ENCODE measurements around the gene CBX8. TPM values are rescaled to one million over a fixed set of nuclear protein-coding genes. Genes with fewer than 3 reads are reported as not detected.
"Not testable (repeated sequence)": the region's sequence is repeated elsewhere in the genome, so short reads cannot be mapped to it uniquely, and the experiment has no call there.

The CBX8 gene
- total RNA-seq, 1 donor from 2014 or later: 16.3 TPM

- TF ChIP-seq CTCF (IDR thresholded peaks at IDR 0.05; ENCODE audit: unreplicated experiment): no peak
- DNase-seq (ENCODE audit: low spot score in 2 of 2, unreplicated experiment in 2 of 2): no peak
- Mint-ChIP-seq H3K4me3 (no peak overlapping the region), H3K4me1 (no peaks in the 10 kb centered on the region), H3K36me3 (no peaks in the 10 kb centered on the region), H3K9me3 (no peaks in the 10 kb centered on the region), H3K27ac (no peak overlapping the region), H3K27me3 (ENCODE audit: low read depth) (no peaks in the 10 kb centered on the region)
Observed at GRCh38 chr17:79760197-79760906, 36.5 kb downstream of the CBX8 start.

GRCh38 chr17:79758271-79758670 is 38.6 kb downstream of the CBX8 start:
- DNase-seq (ENCODE audit: low spot score in 2 of 2, unreplicated experiment in 2 of 2): no peak
- H3K27ac Mint-ChIP-seq: no peak overlapping the region
- TF ChIP-seq CTCF (IDR thresholded peaks at IDR 0.05; ENCODE audit: unreplicated experiment): no peak
- H3K9me3 Mint-ChIP-seq: no peaks in the 10 kb centered on the region
- no peak overlapping the region for H3K4me3 Mint-ChIP-seq
- H3K36me3 Mint-ChIP-seq: no peaks in the 10 kb centered on the region
- H3K27me3 Mint-ChIP-seq (ENCODE audit: low read depth): peaks cover 4% of the 10 kb centered on the region
- H3K4me1 Mint-ChIP-seq: no peaks in the 10 kb centered on the region

GRCh38 chr17:79757140-79757745 is 39.6 kb downstream of the CBX8 start:
- no peak for TF ChIP-seq CTCF (IDR thresholded peaks at IDR 0.05; ENCODE audit: unreplicated experiment)
- Mint-ChIP-seq H3K27ac (no peak overlapping the region), H3K9me3 (no peaks in the 10 kb centered on the region), H3K4me3 (no peak overlapping the region), H3K27me3 (ENCODE audit: low read depth) (peaks cover 7% of the 10 kb centered on the region), H3K4me1 (no peaks in the 10 kb centered on the region), H3K36me3 (no peaks in the 10 kb centered on the region)
- no peak for DNase-seq (ENCODE audit: low spot score in 2 of 2, unreplicated experiment in 2 of 2)

GRCh38 chr17:79755591-79755990 is 41.3 kb downstream of the CBX8 start:
- no peak for TF ChIP-seq CTCF (IDR thresholded peaks at IDR 0.05; ENCODE audit: unreplicated experiment)
- peaks cover 22% of the 10 kb centered on the region for H3K27me3 Mint-ChIP-seq (ENCODE audit: low read depth)
- no peak overlapping the region for H3K4me3 Mint-ChIP-seq
- no peak overlapping the region for H3K27ac Mint-ChIP-seq
- DNase-seq (ENCODE audit: low spot score in 2 of 2, unreplicated experiment in 2 of 2): no peak
- H3K36me3 Mint-ChIP-seq: no peaks in the 10 kb centered on the region
- no peaks in the 10 kb centered on the region for H3K4me1 Mint-ChIP-seq
- H3K9me3 Mint-ChIP-seq: no peaks in the 10 kb centered on the region

GRCh38 chr17:79754903-79755302 is 42.0 kb downstream of the CBX8 start:
- H3K27ac Mint-ChIP-seq; H3K4me3 Mint-ChIP-seq; H3K9me3 Mint-ChIP-seq; H3K4me1 Mint-ChIP-seq; DNase-seq (ENCODE audit: low spot score in 2 of 2, unreplicated experiment in 2 of 2); H3K36me3 Mint-ChIP-seq: not testable (repeated sequence)
- peaks cover 25% of the 10 kb centered on the region for H3K27me3 Mint-ChIP-seq (ENCODE audit: low read depth)

- DNase-seq (ENCODE audit: low spot score in 2 of 2, unreplicated experiment in 2 of 2): no peak
Observed at GRCh38 chr17:79754370-79754769, 42.5 kb downstream of the CBX8 start.

More at GRCh38 chr17:79754370-79754769, 42.5 kb downstream of the CBX8 start:
- Mint-ChIP-seq H3K4me3 (no peak overlapping the region), H3K36me3 (no peaks in the 10 kb centered on the region), H3K4me1 (peaks cover 3% of the 10 kb centered on the region), H3K9me3 (no peaks in the 10 kb centered on the region), H3K27me3 (ENCODE audit: low read depth) (peaks cover 31% of the 10 kb centered on the region), H3K27ac (no peak overlapping the region)
- TF ChIP-seq CTCF (IDR thresholded peaks at IDR 0.05; ENCODE audit: unreplicated experiment): no peak

All from mesothelial cell of epicardium (in vitro differentiated cells).